Stimulated activated CD8-positive, alpha-beta memory T cell treated with anti-CD3 and anti-CD28 coated beads, Interleukin-12 subunit alpha, Interleukin-12 subunit beta, amount 100 ng/mL, for 24 hours (primary cell): ENCODE measurements around the gene KISS1R.
"Not testable (repeated sequence)": the region's sequence is repeated elsewhere in the genome, so short reads cannot be mapped to it uniquely, and the experiment has no call there.

ENCODE experiments used
- DNase-seq: peaks from one replicate; pipeline ENCODE4 v3.0.0-alpha.2; 2020; ENCODE audit errors: extremely low read depth

KISS1R gene

DNA sequence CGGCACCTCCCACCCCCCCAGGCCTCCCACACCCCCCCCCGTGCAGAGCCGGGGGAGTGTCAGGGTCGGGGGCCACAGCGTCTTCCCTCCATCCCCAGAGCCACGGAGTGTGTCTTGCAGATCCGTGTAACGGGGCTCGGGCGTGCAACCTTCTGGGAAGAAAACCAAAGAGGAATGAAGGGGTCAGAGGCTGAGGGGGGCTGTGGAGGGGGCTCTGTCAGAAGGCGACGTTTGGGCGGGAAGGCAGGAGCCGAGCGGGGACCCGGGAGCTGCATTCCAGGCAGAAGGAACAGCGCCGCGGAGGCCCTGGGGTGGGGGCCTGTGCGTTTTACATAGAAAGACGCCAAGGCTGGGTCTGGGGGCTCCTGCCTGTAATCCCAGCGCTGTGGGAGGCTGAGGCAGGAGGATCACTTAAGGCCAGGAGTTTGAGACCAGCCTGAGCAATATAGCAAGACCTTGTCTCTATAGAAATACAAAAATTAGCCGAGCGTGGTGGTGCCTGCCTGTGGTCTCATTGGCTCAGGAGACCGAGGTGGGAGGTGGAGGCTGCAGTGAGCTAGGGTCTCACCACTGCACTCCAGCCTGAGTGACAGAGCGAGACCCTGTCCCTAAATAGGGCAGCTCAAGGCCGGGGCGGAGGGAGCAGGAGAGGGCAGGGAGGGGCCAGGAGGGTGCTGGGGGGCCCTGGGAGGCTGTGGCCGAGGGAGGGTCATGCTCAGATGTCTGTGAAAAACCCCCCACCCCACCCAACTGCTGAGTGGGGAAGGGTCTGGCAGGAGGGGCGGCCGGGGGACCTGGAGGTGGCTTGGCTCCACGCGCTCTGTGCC is 36.5 kb downstream of the KISS1R start:
- no peak for DNase-seq

DNA sequence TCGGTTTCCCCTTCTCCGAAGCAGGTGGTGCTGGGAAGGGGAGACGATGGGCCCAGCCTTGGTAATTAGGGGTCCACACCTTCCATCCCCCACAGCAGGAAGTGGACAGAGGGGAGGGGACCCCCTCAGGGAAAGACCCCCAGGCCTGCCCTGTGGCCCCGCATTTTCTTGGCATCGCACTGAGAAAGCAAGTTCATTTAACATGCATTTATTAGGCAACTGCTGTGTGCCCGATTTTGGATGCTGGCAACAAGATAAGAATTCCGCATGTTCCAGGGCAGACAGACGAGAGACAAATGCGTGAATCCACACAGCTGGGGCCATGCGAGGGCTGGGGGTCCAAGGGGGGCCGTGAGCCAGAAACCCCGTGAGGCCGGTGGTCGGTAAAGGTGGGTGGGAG is 37.1 kb downstream of the KISS1R start:
- DNase-seq: no peak

DNA sequence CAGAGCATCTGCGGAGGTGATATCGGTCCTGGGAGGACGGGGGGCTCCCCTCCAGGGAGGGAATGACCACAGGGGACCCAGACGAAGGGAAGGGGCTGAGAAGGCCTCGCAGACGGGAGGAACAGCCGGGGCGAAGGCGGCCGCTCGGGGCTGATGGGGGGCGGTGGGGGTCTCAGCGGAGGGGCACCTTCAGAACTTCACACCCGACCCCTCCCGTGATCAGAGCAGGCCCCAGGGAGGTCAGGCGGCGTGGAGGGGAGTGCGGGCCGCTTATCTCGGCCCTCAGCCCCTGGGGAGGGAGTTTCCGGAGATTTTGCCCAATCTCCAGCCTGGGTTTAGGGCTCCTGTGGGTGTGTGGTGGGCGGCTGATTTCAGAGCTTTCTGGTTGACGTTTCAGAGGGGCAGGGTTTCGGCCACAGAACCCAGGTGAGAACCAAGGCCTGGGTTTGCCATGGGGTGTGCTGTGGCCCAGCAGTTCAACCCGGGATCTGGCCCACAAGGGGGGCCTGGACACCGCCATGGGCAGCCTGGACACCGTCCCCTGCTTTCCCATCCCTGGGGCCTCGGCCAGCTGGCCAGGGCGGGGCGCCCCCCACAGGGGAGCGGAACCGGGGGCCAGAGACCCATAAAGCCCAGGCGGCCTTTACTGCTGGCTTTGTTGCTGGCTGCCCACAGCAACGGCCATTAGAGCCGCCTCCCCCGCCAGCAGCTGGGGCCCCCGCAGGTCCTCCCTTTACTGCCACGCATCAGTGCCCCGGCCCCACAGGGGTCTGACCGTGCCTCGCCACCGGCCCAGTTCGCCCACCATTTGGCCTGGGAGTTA is 37.8 kb downstream of the KISS1R start:
- no peak for DNase-seq

DNA sequence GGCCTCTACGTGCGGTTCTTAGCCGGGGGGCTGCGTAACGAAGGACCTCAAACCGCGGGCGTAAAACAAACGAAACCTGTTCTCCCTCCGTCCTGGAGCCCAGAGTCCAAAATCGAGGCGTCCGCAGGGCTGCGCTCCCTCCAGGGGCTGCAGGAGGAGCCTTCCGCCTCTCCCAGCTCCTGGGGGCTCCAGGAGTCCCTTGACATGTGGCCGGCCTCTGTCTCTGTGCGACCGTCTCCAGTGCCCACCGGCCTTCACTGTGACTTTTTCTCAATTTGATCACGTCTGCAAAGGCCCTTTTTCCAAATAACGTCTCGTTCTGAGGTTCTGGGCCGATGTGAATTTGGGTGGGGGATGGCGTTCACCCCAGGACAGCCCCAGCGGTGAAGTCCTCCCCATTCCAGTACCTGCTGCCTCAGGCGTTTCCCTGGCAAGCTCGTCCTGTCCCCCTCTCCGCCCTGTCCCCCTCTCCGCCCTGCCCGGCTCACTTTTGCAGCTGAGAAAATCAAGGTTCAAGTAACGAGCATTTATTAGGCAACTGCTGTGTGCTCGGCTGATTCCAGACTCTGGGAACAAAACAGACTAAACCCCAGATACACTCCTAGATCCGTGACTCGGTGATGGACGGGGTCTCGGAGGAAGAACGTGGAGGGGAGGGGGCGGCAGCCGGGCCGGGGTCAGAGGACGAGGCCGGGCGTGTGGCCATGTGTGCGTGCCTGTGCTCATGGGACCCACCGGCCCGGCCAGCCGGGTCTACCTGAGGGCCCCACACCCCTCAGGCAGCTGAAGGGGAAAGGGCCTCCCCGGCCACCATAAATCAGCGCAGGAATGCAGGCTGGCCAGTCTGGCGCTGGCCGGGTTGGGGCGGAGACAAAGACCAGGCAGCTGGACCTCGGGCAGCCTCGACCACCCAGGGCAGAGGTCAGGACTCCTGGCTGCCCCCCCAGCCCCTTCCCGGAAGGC is 39.0 kb downstream of the KISS1R start:
- DNase-seq: no peak

DNA sequence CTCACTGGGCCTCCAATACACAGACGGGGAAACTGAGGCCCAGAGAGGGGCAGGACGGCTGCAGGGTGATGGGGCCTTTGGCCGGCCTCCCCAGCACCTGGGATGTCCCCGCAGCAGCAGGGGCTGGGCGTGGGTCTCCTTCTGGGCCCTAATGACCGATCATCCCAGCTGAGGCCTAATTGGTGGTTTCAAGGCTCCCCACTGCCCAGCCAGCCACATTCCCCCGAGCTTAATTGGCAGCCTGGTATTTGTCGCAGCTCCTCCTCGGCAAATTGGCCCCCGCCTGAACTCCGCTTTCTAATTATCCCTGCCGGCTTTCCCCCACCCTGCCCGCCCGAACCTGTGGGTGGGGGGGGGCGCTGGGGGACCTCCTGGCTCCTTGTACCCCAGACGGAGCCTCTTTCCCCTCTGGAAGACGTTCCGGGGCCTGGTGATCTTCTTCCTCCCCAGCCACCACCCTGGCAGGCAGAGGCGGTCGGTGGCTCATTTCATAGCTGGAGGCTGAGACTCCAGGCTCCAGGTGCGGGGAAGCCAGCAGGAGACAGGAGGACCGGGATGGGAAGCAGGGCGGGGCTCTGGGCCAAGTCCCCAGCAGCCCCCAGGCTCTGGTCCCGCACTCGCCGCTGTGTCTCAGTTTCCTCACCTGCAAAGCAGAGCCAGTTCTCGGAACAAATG is 39.8 kb downstream of the KISS1R start:
- DNase-seq: no peak

DNA sequence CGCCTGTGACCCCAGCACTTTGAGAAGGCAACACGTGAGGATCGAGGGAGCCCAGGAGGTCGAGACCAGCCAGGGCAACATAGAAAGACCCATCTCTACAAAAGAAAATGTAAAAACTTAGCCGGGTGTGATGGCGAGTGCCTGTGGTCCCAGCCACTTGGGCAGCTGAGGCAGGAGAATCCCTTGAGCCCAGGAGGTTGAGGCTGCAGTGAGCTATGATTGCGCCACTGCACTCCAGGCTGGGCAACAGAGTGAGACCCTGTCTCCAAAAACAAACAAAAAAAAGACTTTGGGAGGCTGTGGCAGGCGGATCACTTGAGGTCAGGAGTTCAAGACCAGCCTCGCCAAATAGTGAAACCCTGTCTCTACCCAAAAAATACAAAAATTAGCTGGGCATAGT is 40.4 kb downstream of the KISS1R start:
- not testable (repeated sequence) for DNase-seq

DNA sequence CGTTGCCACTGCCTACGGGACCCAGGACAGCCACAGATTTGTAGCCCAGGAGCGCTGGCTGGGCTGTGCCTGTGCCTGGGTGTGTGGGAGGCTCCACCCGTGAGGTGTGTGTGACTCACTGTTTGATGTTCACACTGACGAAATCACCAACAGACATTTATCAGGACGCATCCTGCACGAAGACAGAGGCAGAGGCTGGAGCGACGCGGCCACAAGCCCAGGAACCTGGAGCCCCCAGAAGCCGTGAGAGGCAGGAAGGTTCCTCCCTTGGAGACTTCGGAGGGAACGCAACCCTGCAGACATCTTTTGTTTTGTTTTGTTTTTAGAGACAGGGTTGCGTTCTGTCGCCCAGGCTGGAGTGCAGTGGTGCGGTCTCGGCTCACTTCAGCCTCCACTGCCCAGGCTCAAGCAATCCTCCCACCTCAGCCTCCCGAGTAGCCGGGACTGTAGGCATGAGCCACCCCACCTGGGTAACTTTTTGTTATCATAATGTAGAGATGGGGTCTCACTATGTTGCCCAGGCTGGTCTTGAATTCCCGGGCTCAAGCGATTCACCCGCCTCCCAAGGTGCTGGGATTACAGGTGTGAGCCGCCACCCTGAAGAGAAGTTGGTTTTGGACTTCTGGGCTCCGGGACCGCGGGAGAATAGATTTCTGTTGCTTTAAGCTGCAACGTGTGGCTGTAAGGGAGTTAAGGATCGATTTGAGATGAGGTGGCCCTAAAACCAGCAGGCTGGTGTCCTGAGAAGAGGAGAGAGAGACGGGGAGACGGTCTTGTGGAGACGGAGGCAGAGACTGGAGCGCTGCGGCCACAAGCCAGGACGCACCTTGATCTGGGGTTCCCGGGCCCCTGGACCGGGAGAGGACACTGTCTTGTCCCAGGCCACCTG is 42.1 kb downstream of the KISS1R start:
- DNase-seq: no peak

DNA sequence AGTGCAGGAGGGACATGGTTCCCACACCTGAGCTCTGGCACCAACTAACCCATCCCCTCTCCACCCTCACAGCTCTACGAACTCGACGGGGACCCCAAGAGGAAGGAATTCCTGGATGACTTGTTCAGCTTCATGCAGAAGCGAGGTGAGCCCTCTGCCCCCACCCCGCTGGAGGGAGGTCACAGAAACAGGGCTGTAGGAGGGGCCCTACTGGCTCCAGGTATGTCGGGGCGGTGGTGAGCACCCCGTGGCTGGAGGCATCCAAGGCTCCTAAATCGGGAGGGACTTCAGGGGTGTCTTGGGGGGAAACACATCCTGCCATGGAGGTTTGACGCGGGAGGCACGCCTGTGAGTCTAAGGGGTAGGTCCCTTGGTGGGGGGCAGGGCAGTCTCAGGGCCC is 42.9 kb downstream of the KISS1R start:
- no peak for DNase-seq

DNA sequence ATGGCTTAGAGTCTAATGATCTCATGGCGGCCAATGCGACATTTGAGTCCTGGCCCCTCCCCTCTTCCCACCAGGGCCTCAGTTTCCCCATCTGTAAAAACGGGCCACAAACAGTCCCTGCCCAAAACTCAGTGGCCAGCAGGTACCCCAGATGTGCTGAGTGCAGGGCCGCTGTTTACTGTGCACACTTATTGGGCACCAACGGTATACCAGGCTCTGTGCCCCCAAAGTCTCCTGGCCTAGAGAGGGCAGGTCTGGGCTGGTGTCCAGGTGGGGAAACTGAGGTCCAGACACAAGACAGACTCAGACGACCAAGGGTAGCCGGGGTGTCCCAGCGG is 43.4 kb downstream of the KISS1R start:
- DNase-seq: no peak

DNA sequence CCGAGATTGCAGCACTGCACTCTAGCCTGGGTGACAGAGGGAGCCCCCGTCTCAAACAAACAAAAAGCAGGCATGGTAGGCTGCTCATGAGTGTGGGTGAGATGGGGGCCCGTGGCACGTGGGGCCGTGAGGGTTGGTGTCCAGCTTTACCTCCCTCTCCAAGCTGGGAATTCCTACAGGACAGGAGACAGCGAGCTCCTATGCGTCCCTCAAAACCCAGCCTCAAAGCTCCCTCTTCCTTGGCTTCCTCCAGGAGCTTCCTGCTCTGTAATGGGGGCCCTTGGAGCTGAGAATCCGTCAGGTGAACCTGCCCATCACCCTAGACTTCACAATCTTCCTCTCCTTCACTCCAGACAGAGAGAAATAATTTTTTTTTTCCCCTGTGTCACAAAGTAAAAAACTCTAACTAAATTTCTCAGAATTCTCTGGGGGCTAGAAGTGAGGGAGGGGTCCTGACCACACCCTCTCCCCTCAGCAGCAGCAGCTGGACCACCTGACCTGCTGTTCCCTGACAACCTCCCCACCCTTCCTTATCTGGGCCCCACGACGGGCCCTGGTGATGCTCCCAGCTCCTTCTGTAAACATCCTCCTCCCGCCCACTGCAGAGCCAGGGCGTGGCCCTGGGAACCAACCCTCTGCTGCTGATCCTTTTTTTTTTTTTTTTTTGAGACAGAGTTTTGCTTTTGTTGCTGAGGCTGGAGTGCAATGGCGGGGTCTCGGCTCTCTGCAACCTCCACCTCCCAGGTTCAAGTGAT is 44.9 kb downstream of the KISS1R start:
- no peak for DNase-seq

DNA sequence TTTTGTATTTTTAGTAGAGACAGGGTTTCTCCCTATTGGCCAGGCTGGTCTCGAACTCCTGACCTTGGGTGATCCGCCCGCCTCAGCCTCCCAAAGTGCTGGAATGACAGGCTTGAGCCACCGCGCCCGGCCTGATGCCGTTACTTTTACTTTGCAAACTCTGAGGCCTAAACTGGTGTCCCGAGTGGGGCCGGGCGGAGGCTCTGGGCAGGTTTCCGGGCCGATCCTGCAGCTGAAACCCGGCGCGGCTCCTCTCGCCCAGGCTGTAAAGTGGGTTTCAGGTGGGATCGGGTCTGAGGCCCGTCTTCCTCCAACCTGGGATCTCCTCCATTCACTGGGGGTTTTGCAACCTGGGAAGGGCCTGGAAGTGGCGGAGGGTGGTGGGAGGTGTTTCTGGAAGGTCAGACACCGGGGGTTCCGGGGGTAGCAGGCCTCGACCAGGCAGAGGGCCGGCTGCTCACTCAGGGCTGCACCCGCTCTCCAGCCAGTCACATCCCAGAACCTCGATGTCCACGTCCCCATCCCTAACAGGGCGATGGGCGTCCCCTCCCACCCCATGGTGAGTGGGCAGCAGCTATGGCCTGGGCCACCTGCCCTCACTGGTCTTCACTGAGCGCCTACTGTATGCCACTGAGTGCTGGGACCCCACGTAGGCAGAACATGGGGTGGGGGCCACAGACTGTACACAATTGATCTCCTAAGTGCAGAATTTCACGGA is 45.7 kb downstream of the KISS1R start:
- DNase-seq: no peak

DNA sequence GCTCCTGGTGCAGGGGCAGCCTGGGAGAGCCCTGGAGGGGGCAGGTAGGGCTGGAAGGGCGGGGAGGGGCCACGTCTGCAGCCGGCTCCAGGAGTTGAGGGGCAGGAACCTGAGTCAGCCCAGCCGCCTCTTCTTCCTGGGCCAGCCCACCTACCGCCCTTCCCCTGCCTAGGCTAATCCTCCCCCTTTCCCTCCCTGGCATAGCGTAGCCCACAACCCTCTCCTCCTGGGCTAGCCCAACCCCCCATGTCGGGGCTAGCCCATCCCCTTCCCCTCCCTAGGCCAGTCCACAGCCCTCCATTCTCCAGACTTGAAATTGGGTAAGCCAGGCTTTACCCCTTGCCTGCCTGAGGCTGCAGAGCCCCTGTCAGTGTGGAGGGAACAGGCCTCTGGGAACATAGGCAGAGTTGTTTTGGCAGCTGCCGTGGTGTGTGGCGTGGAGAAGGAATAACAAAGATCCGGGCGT is 46.4 kb downstream of the KISS1R start:
- no peak for DNase-seq

DNA sequence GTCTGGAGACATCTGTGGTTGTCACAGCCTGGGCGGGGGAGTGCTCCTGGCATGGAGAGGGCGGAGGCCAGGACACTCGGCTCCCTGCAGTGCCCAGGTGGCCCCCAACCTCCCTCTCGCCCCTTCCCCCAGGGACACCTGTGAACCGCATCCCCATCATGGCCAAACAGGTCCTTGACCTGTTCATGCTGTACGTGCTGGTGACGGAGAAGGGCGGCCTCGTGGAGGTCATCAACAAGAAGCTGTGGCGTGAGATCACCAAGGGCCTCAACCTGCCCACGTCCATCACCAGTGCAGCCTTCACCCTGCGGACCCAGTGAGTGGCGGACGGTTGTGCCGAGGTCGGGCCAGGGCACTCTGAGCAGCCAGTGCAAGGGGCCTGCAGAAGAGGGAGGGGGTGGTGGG is 47.0 kb downstream of the KISS1R start:
- DNase-seq: no peak

DNA sequence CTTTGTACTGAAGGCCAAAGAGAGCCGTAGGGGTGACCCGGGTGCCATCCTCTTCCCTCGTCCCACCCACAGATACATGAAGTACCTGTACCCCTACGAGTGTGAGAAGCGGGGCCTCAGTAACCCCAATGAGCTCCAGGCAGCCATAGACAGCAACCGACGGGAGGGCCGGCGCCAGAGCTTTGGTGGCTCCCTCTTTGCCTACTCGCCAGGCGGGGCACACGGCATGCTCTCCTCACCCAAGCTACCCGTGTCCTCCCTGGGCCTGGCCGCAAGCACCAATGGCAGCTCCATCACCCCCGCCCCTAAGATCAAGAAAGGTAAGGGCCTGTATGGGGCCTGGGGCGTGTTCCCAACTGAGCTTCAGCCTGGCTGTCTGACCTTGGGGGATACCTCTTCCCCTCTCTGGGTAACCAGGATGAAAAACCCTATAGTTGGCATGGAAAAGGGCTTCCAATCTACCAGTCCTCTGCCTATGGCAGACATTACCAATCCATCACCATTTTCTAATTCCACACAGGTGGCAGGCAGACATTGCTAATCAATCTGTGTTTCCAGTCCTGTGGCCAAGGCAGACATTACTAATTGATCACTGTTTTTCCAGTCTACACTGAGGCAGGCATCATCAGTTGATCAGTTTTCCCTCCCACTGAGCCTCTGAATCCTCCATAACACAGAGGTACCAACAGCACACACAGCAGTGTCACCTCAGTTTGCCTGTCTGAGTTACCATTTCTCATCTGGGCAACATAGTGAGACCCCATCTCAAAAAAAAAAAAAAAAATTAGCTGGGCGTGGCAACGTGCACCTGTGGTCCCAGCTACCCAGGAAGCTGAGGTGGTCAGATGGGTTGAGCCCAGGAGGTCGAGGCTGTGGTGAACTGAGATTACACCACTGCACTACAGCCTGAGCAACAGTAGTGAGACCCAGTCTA is 47.9 kb downstream of the KISS1R start:
- no peak for DNase-seq

DNA sequence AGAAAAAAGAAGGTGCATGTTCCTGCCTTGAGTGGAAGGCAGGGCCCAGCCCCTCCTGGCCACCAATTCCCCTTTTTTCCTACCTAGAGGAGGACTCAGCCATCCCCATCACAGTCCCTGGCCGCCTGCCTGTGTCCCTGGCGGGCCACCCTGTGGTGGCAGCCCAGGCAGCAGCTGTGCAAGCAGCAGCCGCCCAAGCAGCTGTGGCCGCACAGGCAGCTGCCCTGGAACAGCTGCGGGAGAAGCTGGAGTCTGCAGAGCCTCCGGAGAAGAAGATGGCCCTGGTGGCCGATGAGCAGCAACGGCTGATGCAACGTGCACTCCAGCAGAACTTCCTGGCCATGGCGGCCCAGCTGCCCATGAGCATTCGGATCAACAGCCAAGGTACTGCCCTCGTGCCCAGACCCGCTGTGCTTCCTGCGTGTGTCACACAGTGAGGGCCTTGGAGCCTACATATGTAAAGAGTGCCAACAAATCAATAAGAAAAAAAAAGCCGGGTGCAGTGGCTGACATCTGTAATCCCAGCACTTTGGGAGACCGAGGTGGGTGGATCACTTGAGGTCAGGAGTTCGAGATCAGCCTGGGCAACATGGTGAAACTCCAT is 49.5 kb downstream of the KISS1R start:
- no peak for DNase-seq
